ENCODE measurements around the gene TIMP3.

DNA sequence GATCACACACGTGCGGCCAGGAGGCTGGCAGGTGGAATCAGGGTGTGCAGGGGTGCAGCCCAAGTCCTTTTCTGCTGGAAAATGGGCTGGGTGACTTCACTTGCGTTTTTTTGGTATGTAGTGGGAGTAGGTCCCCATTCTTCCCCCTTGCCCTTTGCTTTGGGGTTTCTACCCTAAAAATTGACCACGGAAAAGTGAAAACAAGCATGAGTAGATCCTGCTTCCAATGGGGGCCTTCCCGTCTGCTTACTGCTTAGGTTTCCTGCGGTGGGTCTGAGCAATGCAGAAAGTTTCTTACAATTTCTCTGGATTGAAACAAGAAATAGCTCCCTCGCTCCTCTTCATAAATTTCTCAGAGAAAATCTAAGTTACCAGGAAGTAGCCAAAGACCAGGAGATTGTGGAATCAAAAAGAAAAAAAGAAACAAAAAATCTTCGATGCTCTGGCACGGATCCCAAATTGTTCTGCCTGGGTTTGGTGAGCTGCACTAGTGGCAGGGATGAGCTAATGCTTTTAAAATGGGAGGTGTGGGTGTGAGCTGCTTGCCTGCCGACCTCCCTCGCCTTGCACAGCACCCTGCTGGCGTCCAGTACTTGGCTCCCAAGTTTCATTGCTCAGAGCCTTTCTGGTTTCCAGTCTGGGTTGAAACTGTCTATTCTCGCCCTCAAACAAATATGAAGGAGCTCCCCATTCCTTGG, 2.4 kb downstream of the TIMP3 start:
- TF ChIP-seq, protein P1, sequence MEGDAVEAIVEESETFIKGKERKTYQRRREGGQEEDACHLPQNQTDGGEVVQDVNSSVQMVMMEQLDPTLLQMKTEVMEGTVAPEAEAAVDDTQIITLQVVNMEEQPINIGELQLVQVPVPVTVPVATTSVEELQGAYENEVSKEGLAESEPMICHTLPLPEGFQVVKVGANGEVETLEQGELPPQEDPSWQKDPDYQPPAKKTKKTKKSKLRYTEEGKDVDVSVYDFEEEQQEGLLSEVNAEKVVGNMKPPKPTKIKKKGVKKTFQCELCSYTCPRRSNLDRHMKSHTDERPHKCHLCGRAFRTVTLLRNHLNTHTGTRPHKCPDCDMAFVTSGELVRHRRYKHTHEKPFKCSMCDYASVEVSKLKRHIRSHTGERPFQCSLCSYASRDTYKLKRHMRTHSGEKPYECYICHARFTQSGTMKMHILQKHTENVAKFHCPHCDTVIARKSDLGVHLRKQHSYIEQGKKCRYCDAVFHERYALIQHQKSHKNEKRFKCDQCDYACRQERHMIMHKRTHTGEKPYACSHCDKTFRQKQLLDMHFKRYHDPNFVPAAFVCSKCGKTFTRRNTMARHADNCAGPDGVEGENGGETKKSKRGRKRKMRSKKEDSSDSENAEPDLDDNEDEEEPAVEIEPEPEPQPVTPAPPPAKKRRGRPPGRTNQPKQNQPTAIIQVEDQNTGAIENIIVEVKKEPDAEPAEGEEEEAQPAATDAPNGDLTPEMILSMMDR (IDR thresholded peaks at IDR 0.05; ENCODE audit: low read length), result no peak
- no peak for TF ChIP-seq EZH2 (optimal IDR thresholded peaks at IDR 0.05; ENCODE audit: low read depth, low read length)
- TF ChIP-seq EZH2phosphoT487 (IDR thresholded peaks at IDR 0.05; ENCODE audit: low read length), result no peak

Data from MM.1S (cell line).